Thyroid gland (tissue), 4 donors: ENCODE measurements around the gene DDX42.

Source experiments
- POLR2A ChIP-seq, 2 donors: fragments of 450-650 bp; IDR thresholded peaks; one replicate each; pipeline ENCODE4 v1.6.1; 2017; ENCODE audit warnings: antibody characterized with exemption in 2 of 2, mild to moderate bottlenecking in 2 of 2, moderate library complexity in 1 of 2
- TF ChIP-seq, protein P1 (sequence below), 6 experiments: fragments of 200-600 bp in 3 of 6; fragments of 450-650 bp in 3 of 6; sonication (generic) in 3 of 6; IDR thresholded peaks; one replicate each; pipeline ENCODE4 v1.5.1; 2016 to 2019; ENCODE audit warnings: antibody characterized with exemption in 6 of 6, mild to moderate bottlenecking in 2 of 6, inconsistent platforms in 1 of 6, moderate library complexity in 1 of 6

DNA sequence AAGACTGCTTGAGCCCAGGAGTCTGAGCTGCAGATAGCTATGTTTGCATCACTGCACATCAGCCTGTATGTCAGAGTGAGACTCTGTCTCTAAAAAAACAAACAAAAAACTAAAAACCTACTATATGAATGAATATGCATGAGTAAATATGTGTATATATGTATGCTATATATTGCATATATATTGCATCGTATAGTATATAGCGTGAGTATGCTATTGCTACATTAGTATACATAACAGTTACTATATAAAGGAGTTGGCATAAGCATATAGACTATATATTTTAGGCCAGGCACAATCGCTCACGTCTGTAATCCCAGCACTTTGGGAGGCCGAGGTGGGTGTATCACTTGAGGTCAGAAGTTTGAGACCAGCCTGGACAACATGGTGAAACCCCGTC lies 16.1 kb downstream of the DDX42 start:
- TF ChIP-seq, protein P1, sequence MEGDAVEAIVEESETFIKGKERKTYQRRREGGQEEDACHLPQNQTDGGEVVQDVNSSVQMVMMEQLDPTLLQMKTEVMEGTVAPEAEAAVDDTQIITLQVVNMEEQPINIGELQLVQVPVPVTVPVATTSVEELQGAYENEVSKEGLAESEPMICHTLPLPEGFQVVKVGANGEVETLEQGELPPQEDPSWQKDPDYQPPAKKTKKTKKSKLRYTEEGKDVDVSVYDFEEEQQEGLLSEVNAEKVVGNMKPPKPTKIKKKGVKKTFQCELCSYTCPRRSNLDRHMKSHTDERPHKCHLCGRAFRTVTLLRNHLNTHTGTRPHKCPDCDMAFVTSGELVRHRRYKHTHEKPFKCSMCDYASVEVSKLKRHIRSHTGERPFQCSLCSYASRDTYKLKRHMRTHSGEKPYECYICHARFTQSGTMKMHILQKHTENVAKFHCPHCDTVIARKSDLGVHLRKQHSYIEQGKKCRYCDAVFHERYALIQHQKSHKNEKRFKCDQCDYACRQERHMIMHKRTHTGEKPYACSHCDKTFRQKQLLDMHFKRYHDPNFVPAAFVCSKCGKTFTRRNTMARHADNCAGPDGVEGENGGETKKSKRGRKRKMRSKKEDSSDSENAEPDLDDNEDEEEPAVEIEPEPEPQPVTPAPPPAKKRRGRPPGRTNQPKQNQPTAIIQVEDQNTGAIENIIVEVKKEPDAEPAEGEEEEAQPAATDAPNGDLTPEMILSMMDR (IDR thresholded peaks at IDR 0.05) = no peak
- no peak for TF ChIP-seq POLR2A (IDR thresholded peaks at IDR 0.05)
